CD14-positive monocyte (primary cell): ENCODE measurements around the gene TRIOBP. TPM values are rescaled to one million over a fixed set of nuclear protein-coding genes. Genes with fewer than 3 reads are reported as not detected.

Source experiments
- DNase-seq, 3 donors: peaks; one replicate each; pipeline ENCODE4 v3.0.0-alpha.2; 2011 to 2022
- H2AFZ ChIP-seq: 2 replicates; pipeline ENCODE4 v1.6.0; 2012; ENCODE audit warnings: mild to moderate bottlenecking, low read depth, low read length, inconsistent platforms; ENCODE audit not compliant: insufficient read depth, poor library complexity, severe bottlenecking
- H3K27ac ChIP-seq, 2 donors: 1 replicate in 1 of 2; 2 replicates in 1 of 2; pipeline ENCODE4 v1.5.1; 2012 to 2013; ENCODE audit warnings: low read length in 2 of 2, control low read depth in 1 of 2, inconsistent platforms in 1 of 2, low read depth in 1 of 2, mild to moderate bottlenecking in 1 of 2
- H3K27me3 ChIP-seq, 2 donors: one replicate each; pipeline versions ENCODE4 v1.6.0 to v1.6.1; 2011 to 2013; ENCODE audit warnings: low read length in 2 of 2; ENCODE audit not compliant: control insufficient read depth in 2 of 2, insufficient read depth in 2 of 2
- H3K36me3 ChIP-seq, 2 donors: replicated peaks in 1 of 2; 1 replicate in 1 of 2; 2 replicates in 1 of 2; pipeline versions ENCODE4 v1.5.1 to v1.6.1; 2012 to 2013; ENCODE audit warnings: low read length in 2 of 2, control low read depth in 1 of 2, inconsistent platforms in 1 of 2, mild to moderate bottlenecking in 1 of 2; ENCODE audit not compliant: insufficient read depth in 2 of 2, control insufficient read depth in 1 of 2
- H3K4me1 ChIP-seq, 2 donors: 1 replicate in 1 of 2; 2 replicates in 1 of 2; pipeline versions ENCODE4 v1.5.1 to v1.6.1; 2012 to 2013; ENCODE audit warnings: low read length in 2 of 2, control low read depth in 1 of 2, inconsistent platforms in 1 of 2, mild to moderate bottlenecking in 1 of 2, moderate library complexity in 1 of 2; ENCODE audit not compliant: insufficient read depth in 2 of 2, control insufficient read depth in 1 of 2
- H3K4me2 ChIP-seq: replicated peaks from 2 replicates; pipeline ENCODE3; 2012; ENCODE audit warnings: low read length, moderate library complexity, mild to moderate bottlenecking; ENCODE audit not compliant: poor library complexity, severe bottlenecking; ENCODE audit errors: extremely low read depth
- H3K4me3 ChIP-seq, 3 experiments: fragments of 200-600 bp in 1 of 3; sonication (generic) in 1 of 3; replicated peaks in 1 of 3; 1 replicate in 2 of 3; 2 replicates in 1 of 3; pipeline ENCODE4 v1.5.1; 2011 to 2013; ENCODE audit warnings: low read length in 3 of 3, mild to moderate bottlenecking in 3 of 3, control low read depth in 2 of 3, low read depth in 2 of 3, inconsistent platforms in 1 of 3, moderate library complexity in 1 of 3
- H3K79me2 ChIP-seq: 2 replicates; pipeline ENCODE4 v1.6.0; 2012; ENCODE audit warnings: mild to moderate bottlenecking, control low read depth, inconsistent platforms, low read length, moderate library complexity; ENCODE audit not compliant: insufficient read depth
- H3K9ac ChIP-seq: 2 replicates; pipeline ENCODE4 v1.6.0; 2017; ENCODE audit warnings: low read length, mild to moderate bottlenecking; ENCODE audit not compliant: insufficient read depth, poor library complexity, severe bottlenecking
- H3K9me3 ChIP-seq, 2 donors: replicated peaks in 1 of 2; 1 replicate in 1 of 2; 2 replicates in 1 of 2; pipeline versions ENCODE4 v1.5.1 to v1.6.1; 2012 to 2013; ENCODE audit warnings: low read length in 2 of 2, control low read depth in 1 of 2; ENCODE audit not compliant: control insufficient read depth in 1 of 2, insufficient read depth in 1 of 2
- H4K20me1 ChIP-seq: 2 replicates; pipeline ENCODE4 v1.6.0; 2012; ENCODE audit warnings: mild to moderate bottlenecking, low read length, control low read depth, moderate library complexity; ENCODE audit not compliant: insufficient read depth
- H3K27ac Mint-ChIP-seq, 7 donors: one replicate each; pipeline ENCODE4 v1.8.0; 2020; ENCODE audit warnings: mild to moderate bottlenecking in 7 of 7, mixed read lengths in 7 of 7, moderate library complexity in 6 of 7, inconsistent platforms in 2 of 7
- H3K27me3 Mint-ChIP-seq, 3 donors: one replicate each; pipeline ENCODE4 v1.8.0; 2021 to 2022; ENCODE audit warnings: low read depth in 3 of 3, mild to moderate bottlenecking in 3 of 3, mixed read lengths in 3 of 3, moderate library complexity in 3 of 3, inconsistent platforms in 1 of 3
- H3K36me3 Mint-ChIP-seq, 2 donors: one replicate each; pipeline ENCODE4 v1.8.0; 2020; ENCODE audit warnings: mixed read lengths in 2 of 2, inconsistent platforms in 1 of 2, mild to moderate bottlenecking in 1 of 2
- H3K4me1 Mint-ChIP-seq: one replicate; pipeline ENCODE4 v1.8.0; 2020; ENCODE audit warnings: mild to moderate bottlenecking, mixed read lengths
- H3K4me3 Mint-ChIP-seq, 2 donors: one replicate each; pipeline ENCODE4 v1.8.0; 2020; ENCODE audit warnings: mild to moderate bottlenecking in 2 of 2, mixed read lengths in 2 of 2, moderate library complexity in 1 of 2
- H3K9me3 Mint-ChIP-seq, 7 donors: one replicate each; pipeline ENCODE4 v1.8.0; 2020 to 2022; ENCODE audit warnings: mixed read lengths in 7 of 7, mild to moderate bottlenecking in 6 of 7, moderate library complexity in 6 of 7, inconsistent platforms in 2 of 7
- whole genome bisulfite sequencing: methylation state at CpG from one replicate; pipeline ENCODE4 v1.1.5; 2013; ENCODE audit warnings: missing lambda C conversion rate; ENCODE audit not compliant: insufficient coverage; 5-methylcytosine and 5-hydroxymethylcytosine counted together
- intact Hi-C, 2 donors: fragments of 100-400 bp; cut with micrococcal nuclease; formaldehyde crosslinking; loops; one replicate each; pipeline versions ENCODE4 v1.15.0 to v1.15.1; 2023
- polyA plus RNA-seq, 3 donors: library from polyadenylated mRNA; depleted of rRNA in 1 of 3; unstranded in 2 of 3; stranded (reverse) in 1 of 3; fragments of 300-500 nt in 2 of 3; fragments of >200 nt in 1 of 3; fragmentation: Illumina TruSeq in 2 of 3; gene quantifications; 1 replicate in 2 of 3; 2 replicates in 1 of 3; pipeline ENCODE4 v1.2.3, GENCODE V29; 2012 to 2021
- TF ChIP-seq, protein P1 (sequence below): fragments of 200-600 bp; IDR thresholded peaks from one replicate; pipeline ENCODE4 v1.8.0; 2022; ENCODE audit warnings: antibody characterized with exemption, mild to moderate bottlenecking

TRIOBP gene
- polyA plus RNA-seq, 3 donors: 43.0 to 46.6 (median 44.7) TPM

DNA sequence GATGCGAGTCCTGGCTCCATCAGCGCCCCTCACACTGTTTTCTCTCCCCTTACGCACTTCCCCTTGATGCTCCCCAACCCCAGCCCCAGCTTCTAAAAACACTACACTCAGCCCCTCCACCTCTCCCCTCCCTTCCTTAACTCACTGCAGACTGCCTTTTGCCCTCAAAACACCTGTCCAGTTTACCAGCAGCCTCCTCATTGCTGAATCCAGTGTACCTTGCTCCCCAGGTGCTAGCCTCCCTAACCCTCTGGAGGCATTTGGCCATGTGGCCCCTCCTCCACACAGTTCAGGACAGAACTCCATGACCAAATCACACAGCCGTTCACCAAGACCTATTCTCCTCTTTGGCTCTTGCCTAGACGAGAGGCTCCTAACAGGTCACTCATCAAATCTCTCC is 123.5 kb downstream of the TRIOBP start:
- H3K9ac ChIP-seq: no peak overlapping the region
- no peak overlapping the region for H3K4me2 ChIP-seq
- intact Hi-C loops: no loop called here
- Mint-ChIP-seq H3K9me3 (peaks cover 0 to 7% (median 0%) of the 10 kb centered on the region in 7 donors), H3K4me1 (peaks cover 23% of the 10 kb centered on the region), H3K27ac (no peak overlapping the region), H3K36me3 (no peaks in the 10 kb centered on the region), H3K27me3 (peaks cover 41 to 54% (median 41%) of the 10 kb centered on the region in 3 donors), H3K4me3 (peak overlapping the region in 1 of 2 donors; percentile 74)
- no peak overlapping the region for H3K4me3 ChIP-seq
- no peak overlapping the region for H3K27ac ChIP-seq
- no peaks in the 10 kb centered on the region for H4K20me1 ChIP-seq
- peaks cover 19 to 34% of the 10 kb centered on the region in 2 donors for H3K4me1 ChIP-seq
- no peaks in the 10 kb centered on the region for H3K9me3 ChIP-seq
- peaks cover 7 to 40% of the 10 kb centered on the region in 2 donors for H3K27me3 ChIP-seq
- H2AFZ ChIP-seq: no peak overlapping the region
- DNase-seq: no peak
- WGBS: 95% methylated on average over 4 of the region's 5 CpGs
- TF ChIP-seq, protein P1, sequence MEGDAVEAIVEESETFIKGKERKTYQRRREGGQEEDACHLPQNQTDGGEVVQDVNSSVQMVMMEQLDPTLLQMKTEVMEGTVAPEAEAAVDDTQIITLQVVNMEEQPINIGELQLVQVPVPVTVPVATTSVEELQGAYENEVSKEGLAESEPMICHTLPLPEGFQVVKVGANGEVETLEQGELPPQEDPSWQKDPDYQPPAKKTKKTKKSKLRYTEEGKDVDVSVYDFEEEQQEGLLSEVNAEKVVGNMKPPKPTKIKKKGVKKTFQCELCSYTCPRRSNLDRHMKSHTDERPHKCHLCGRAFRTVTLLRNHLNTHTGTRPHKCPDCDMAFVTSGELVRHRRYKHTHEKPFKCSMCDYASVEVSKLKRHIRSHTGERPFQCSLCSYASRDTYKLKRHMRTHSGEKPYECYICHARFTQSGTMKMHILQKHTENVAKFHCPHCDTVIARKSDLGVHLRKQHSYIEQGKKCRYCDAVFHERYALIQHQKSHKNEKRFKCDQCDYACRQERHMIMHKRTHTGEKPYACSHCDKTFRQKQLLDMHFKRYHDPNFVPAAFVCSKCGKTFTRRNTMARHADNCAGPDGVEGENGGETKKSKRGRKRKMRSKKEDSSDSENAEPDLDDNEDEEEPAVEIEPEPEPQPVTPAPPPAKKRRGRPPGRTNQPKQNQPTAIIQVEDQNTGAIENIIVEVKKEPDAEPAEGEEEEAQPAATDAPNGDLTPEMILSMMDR: no peak
- no peaks in the 10 kb centered on the region for H3K79me2 ChIP-seq
- no peaks in the 10 kb centered on the region for H3K36me3 ChIP-seq

GRCh38 chr22:37822079-37822833 is 125.4 kb downstream of the TRIOBP start:
- no peak overlapping the region for H3K27ac Mint-ChIP-seq
- H3K4me3 Mint-ChIP-seq: peak overlapping the region in 1 of 2 donors; percentile 53
- DNase-seq: no peak
- Histone ChIP-seq H4K20me1 (no peaks in the 10 kb centered on the region), H3K4me3 (no peak overlapping the region), H3K79me2 (no peaks in the 10 kb centered on the region), H3K36me3 (no peaks in the 10 kb centered on the region), H2AFZ (no peak overlapping the region), H3K27me3 (peaks cover 7 to 40% of the 10 kb centered on the region in 2 donors), H3K27ac (no peak overlapping the region), H3K4me2 (no peak overlapping the region), H3K9me3 (no peaks in the 10 kb centered on the region), H3K4me1 (peaks cover 19 to 37% of the 10 kb centered on the region in 2 donors), H3K9ac (no peak overlapping the region)
- H3K27me3 Mint-ChIP-seq: peaks cover 40 to 59% (median 48%) of the 10 kb centered on the region in 3 donors
- TF ChIP-seq, protein P1: no peak
- intact Hi-C loops: no loop called here
- 59% methylated on average over 5 of the region's 8 CpGs for WGBS
- H3K9me3 Mint-ChIP-seq: peaks cover 0 to 7% (median 0%) of the 10 kb centered on the region in 7 donors
- no peaks in the 10 kb centered on the region for H3K36me3 Mint-ChIP-seq
- peaks cover 23% of the 10 kb centered on the region for H3K4me1 Mint-ChIP-seq
